HG02840 (cell line): Measurements from ENCODE around the gene SLC16A2.
"Not testable (repeated sequence)": the region's sequence is repeated elsewhere in the genome, so short reads cannot be mapped to it uniquely, and the experiment has no call there.

ENCODE experiments used
- ATAC-seq: cut with Tn5 transposase; IDR thresholded peaks from one replicate; pipeline ENCODE4 v1.9.1; 2021; ENCODE audit warnings: mild to moderate bottlenecking, moderate library complexity, moderate number of reproducible peaks; ENCODE audit not compliant: unreplicated experiment, low FRiP score

SLC16A2 gene

DNA sequence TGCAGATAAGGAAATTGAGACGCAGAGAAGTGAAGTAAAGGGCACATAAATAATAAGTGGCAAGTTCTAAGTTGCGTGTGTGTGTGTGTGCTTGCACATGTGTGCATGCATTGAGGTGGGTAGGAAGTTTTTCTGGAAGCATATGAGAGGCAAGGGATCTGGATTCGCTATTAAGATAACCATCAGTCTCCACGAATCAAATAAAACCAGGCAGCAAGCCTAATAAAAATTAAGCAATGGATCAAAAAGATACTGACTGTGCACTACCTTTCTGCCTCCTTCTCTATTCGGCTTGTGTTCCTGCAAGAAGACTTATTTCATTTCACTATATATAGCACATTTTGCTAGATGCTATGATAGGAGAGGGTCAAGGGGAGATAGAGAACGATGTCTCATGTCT lies 23.8 kb downstream of the SLC16A2 start:
- ATAC-seq = no peak

DNA sequence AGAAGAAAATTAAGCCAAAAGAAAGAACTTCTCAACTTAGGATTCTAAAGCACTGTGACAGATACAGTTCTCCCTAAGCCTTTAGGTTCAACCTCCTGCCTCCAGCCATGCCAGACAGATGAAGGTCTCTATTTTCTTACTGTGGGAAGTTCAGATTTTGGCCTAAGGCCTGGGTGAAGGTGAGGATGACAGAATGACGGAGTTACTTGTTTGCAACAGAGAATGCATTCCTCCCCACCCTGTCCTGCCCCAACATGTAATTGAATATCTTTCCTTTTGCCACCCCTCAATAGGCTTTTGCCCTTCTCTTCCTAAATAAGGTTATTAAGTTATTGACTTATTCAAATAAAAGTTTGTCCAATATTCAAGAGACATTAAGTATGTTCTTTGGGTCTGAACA lies 25.6 kb downstream of the SLC16A2 start:
- ATAC-seq = no peak

DNA sequence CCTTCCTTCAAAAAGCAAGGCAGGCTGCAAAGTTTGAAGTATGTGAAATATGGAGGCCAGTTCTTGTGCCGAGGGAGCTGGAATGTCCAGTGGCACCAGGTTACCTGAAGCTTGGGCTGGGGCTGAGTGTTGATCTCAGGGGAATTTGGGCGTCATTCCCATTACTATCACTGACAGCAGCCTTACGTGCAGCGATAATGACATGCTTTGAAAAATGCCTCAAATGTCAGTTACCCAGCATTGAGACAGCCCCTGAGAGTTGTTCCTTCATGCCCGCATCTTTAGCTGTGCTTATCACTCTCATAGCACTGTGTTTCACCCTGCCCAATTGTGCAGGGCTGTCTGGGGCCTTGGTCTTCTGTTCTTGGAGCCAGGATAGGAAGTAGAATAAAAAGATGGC lies 27.4 kb downstream of the SLC16A2 start:
- no peak for ATAC-seq

DNA sequence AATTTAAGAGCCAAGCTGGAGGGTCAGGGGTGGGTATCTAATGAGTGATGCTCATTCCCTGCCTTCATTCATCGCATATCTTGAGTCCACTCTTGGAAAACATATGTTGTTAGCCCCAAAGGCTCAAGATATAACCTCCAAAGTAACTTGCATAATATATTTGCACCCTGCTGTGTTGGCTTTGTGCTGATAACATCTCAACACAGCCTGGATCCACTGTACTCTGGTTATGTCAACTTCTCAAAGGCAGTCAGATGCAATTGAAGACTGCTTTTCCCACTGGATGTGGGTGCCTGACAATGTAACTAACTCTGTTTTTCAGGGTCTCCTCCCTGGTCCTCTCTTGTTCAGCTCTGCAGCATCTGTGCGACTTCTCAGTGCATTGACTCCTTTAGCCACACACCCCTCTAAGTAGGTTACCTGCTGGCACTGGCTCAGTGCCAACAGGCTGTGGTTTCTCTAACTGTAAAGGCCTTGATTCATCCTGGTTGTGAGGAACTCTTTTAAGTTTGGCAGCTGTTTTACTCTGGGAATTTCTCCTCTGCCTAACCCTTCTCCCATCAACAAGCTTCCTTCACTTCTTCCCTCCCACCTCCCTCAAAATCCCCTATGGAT lies 28.1 kb downstream of the SLC16A2 start:
- ATAC-seq = no peak

DNA sequence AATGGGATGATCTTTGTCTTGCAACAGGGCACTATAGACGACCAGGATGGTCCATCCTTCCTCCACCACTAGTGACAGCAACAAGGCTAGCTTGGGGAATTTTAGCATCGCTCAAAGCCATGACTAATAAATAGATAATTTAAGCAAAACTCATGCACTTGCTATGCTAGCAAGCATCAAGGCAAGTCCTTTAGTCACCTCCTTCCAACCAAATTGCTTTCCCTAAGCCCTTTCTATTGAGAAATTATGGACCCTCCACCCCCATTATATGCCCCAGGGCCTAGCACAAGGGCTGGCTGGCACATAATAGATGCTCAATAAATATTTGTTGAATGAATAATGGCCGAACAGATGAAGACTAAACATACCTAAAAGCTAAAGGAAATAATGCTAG lies 28.6 kb downstream of the SLC16A2 start:
- no peak for ATAC-seq

DNA sequence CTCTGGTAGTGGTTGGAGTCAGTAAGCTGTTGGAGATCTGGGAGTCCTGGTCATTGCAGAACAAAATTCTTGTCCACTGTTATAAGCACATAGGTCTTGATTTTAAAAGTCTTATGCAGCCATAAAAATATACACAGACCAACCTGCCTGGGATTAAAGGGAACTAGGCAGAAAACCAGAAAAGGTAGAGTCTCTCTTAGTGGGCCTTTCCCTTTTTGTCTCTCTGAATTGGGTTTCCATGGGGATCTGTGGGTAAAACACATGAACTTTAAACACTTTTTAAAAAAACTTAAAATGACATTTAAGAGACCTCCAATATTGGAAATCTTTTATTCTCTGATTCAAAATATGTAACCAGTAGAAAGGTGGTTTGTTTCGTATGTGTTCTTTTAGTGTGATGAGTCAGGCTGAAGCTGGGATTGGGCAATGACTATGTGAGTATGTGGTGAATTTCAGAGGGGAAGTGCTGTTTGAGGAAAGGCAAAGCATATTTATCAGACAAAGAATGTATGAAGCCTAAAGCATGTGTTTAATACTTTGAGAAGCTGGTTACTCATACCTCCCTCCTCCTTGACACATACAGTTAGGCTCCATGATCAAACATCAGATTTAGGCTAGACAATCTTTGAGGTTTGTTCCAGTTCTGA lies 29.6 kb downstream of the SLC16A2 start:
- no peak for ATAC-seq

DNA sequence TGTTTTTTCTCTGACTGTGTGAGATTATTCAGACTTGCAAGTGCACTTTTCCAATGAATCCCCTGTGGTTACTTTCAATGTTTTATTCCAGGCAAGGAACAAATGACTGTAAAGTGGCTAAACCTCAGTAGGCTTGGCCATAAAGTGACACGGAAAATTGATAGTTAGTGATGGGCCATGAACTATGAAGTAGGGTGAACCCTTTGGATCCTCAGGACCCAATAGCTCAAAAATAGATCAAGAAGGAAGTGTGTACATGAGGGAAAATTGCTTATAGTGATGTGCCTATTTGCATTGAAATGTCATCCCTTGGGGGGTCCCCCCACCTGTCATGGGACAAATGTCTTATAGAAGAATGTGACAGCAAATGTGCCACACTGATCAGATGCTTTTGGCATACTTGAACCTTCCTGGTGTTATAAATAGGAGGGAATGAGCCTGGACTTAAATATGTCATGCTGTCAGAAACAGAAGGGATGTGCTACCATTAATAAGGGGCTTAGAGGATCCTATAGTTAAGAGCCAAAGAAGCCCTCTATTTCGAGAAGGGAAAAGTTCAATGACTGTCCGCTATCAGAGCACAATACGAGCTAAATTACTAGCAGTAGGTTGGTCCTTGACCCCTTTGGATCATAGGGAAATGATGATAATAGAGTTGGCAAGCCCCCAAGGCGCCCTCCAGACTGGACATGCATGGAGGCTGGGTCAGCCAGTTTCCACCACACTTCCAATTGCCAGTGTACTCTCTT lies 30.3 kb downstream of the SLC16A2 start:
- ATAC-seq = no peak

DNA sequence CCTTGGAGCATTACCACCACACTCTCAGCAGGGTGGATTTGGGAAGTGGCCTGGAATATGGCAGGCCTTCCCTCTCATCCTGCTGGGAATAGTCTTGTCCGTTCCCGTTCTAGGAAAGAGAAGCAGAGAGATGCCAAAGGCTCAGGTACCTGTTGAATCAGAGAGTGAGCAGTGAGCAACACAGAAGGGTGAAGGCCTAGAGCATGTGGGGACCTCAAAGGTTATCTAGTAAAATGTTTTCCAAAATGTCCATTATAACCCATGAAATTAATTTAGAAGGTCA lies 30.8 kb downstream of the SLC16A2 start:
- ATAC-seq = no peak

DNA sequence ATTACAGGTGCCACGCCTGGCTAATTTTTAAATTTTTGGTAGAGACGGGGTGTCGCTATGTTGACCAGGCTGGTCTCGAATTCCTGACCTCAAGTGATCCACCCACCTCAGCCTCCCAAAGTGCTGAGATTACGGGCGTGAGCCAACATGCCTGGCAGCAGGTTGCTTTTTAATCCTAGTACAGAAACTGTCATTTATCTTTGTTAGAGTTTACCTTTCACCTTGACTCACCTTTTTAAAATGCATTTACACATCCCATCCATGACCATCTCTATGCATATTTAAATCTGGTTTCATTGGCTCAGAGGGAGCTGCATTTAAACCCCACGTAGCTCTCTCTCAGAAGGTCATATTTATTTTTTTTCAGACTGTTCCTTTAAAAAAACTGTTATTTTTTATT lies 31.9 kb downstream of the SLC16A2 start:
- no peak for ATAC-seq

DNA sequence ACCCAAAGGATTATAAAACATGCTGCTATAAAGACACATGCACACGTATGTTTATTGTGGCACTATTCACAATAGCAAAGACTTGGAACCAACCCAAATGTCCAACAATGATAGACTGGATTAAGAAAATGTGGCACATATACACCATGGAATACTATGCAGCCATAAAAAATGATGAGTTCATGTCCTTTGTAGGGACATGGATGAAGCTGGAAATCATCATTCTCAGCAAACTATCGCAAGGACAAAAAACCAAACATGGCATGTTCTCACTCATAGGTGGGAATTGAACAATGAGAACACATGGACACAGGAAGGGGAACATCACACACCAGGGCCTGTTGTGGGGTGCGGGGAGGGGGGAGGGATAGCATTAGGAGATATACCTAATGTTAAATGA lies 32.9 kb downstream of the SLC16A2 start:
- not testable (repeated sequence) for ATAC-seq

DNA sequence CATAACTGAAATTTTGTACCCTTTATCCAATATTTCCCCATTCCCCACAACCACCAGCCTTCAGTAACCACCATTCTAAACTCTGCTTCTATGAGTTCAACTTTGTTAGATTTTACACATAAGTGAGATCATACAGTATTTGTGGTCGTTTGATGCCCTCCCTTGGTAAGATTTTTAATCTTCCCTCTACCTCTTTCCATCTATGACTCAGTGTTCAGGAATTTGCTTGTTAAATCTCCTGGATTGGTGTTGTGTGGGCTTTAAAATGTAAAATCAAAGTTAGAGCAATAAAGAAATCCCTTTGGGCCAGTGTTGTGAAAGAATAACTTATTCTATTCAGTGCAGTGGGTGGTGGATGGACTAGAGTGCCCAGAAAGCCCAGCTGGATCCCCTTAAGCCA lies 37.4 kb downstream of the SLC16A2 start:
- no peak for ATAC-seq

DNA sequence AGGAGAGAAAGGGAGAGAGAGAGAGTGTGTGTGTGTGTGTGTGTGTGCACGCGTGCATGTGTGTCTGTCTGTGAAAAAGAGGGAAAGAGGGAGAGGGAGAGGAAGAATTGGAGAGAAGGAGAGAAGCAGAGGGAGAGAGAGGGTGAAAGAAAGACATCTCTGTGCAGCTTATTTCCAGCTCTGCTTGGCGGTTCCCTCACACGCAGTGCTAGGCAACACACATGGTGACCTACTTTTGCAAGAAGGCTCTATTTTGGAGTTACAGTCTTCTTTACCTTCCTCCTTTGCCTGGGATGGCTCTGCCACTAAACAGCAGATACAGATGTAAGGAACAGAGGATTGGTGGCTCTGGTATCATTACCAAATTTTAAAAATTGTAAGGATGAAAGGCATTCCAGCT lies 40.1 kb downstream of the SLC16A2 start:
- ATAC-seq = no peak

DNA sequence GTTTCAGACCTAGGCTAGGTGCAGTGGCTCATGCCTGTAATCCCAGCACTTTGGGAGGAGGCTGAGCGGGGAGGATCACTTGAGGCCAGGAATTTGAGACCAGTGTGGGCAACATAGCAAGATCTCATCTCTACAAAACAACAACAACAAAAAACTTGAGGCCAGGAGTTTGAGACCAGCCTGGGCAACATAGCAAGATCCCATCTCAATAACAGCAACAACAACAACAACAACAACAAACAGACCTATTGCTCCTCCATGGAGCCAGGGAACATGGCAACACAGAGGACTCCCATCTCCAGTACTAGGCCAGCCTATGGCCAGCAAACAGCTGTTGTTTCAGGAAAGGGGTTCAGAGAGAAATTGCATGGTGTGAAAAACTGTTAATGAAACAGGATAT lies 43.4 kb downstream of the SLC16A2 start:
- ATAC-seq = no peak

DNA sequence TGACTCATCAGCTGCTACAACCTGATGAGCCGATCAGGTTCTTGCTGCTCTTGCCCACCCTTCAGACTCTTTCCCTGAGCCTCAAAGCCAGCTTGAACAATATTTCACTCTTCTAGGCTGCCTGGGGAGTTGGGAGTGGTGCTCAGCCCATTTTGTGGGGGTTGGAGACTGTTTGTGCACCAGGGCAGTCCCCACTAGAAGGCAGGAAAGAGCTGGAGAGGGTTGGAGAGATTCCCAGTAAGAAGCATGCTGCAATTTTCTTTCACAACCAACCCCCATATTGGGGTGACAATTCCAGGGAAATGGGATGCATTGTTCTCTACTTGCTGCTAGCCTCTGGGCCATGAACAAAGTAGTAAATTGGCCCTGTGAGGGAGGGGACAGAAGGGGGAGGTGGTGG lies 44.1 kb downstream of the SLC16A2 start:
- ATAC-seq = no peak

DNA sequence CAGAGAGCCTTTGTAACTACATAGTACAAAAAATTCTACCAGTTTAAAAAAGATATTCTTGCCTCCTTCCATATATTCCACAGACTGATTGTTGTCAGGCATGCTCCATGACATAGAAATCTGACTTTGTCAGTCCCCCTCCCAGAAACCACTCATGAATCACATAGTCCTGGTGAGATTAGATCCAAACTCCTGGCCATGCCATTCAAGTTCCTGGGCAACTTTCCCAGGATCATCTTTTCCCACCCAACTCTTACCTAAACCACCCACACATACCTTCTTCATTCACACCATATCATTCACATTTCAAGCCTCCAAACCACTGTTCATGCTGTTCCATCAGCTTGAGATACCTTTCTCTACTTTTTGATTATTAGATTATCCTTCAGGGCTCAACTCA lies 46.4 kb downstream of the SLC16A2 start:
- ATAC-seq = no peak

DNA sequence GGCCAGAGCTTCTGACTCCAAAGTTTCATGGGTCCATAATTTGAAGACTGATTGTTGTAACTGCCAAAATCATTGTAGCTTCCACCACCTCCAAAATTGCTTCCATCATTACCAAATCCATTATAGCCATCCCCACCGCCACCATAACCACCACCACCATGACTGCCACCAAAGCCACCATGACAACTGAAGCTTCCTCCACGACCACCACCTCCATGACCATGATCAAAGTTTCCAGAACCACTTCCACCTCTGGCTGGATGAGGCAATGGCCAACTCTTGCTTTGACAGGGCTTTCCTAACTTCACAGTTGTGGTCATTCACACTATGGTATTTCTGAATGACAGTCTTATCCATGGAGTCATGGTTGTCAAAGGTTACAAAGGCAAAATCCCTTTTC lies 51.8 kb downstream of the SLC16A2 start:
- ATAC-seq = not testable (repeated sequence)

DNA sequence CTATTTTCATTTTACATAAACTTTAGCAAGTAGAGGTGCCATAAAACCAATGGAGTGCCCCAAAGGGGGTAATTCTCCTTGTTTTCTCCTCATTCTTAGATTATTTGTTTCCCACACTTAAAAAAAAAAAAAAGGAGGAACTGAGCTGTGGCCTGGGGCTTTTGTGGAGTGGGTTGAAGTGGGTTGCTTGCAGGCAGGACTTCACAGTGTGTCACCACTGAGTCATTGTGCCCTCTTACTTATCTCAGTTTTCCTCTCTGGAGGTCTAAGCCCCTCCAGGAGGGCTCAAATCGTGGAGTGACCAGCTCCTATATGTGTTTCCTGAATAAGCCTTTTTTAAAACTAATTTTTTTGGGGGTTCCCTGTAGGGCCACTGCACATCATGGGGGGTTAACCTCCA lies 69.0 kb downstream of the SLC16A2 start:
- no peak for ATAC-seq

DNA sequence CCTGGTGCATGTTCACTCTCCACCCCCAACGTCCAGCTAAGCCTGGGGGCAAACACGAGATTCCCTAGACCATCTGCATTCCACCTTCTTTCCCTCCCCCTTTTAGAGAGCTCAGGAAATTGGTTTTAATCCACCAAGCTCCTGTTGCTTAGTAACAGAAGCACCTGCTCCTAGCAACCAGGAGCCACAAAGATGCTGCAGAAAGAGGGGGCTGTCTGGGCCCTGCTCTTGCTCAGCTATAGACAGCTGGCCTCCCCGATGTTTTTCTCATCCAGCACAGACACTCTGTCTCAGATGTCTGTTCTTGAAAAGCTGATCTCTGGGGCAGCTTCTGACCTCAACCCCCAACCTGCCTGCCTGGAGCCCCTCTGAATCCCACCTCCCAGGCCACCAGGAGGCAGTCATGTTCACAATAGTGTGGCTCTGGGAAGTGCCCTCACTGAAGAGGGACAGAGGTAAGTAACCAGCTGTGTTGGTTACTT lies 71.5 kb downstream of the SLC16A2 start:
- ATAC-seq = no peak

DNA sequence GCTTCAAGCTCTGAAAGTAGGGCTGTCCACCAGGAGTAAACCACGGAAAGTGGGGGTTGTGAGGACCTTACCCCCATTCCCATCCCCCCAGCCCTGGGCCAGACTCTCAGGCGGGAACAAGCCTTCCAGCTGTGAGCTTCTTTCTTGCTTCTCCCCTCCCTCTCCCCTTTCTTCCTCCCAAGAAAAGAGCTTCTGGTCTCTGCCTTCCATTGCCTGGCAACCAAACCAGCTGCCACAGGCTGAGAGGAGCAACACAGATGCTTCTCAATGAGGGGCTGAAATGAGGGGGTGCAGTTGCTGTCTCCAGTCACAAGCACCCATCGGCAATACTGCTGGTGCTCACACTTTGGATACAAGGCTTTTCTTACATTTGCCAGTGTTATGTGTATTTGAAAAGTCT lies 72.5 kb downstream of the SLC16A2 start:
- no peak for ATAC-seq

DNA sequence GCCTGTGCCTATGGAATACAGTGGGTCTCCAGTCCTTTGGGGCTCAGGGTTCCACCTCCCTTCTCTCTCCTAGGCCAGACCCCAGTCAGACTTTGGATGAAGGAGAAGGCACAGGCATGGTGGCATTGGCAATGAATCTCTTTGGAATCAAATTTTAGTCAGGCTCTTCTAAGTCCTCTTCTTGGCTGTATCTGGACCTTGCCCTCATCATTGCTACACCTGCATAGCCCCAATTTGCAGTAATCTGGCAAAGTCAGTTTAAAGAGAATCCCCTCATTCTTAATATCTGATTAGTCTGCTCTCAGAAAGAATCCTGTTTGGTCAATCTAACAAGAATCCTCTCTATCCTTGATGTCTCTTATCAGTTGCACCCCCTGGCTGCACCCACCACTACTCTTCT lies 77.6 kb downstream of the SLC16A2 start:
- no peak for ATAC-seq

DNA sequence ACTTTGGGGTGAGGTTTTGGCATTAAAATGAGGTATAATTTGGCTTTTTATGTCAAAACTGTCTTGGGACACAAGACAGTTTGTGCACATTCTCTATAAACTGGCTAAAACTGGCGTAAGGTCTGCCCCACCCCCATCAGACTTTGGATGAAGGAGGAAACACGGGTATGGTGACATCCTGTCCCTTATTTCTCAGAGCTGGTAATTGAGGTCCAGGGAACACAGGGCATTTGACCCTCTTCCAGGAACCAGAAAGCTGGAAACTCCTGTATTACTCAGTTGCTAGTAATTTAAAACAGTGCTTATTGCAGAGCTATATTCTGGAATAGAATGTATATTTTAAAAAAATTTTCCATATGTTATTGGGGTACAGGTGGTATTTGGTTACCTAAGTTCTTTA lies 78.8 kb downstream of the SLC16A2 start:
- ATAC-seq = no peak

DNA sequence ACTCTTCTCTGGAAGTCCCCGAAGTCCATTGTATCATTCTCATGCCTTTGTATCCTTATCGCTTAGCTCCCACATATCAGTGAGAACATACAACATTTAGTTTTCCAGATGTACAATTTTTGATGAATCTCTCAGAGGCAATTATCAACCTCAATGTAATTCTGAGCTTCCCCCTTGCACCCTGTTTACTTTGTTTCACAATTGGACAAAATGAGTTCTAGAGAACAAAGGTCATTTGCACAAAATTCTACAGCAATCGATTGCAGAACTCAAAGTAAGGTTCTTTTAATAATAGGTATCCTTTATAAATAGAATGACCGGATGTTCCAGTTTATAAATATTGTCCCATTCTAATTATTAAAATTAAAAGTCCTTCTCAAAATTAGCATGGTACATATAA lies 79.3 kb downstream of the SLC16A2 start:
- no peak for ATAC-seq
